OCI-LY1 (cell line): ENCODE results near the gene TLK2.

Experiments used
- CTCF ChIP-seq: fragments of 200-600 bp; sonication (generic), shearing (Covaris generic); IDR thresholded peaks from 2 replicates; pipeline ENCODE4 v1.5.1; 2017; ENCODE audit warnings: mild to moderate bottlenecking, antibody characterized with exemption, low read length, moderate library complexity, mixed read lengths
- EZH2 ChIP-seq: fragments of 200-600 bp; sonication (generic), shearing (Covaris generic); IDR thresholded peaks from 2 replicates; pipeline ENCODE4 v1.8.0; 2017; ENCODE audit warnings: borderline replicate concordance, mixed run types, mild to moderate bottlenecking, antibody characterized with exemption, low read length, moderate library complexity, mixed read lengths

DNA sequence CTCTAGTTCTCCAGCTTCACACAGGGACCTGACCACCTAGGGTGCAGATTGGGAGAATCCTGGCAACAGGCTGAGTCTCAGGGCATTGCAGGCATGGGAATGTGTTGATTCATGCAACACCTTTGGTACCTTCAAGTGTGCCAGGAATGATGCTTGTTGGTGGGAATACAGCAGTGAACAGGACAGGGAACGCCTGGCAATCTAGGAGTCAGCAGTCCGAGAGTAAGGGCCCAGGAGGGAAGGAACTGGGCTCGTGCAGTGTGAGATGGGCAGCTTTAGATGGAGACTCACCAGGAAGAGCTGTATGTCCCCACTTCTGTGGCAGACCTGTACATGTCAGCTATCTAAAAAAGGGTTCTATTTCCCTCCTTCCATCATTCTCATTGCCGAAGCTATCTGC lies 136.9 kb downstream of the TLK2 start:
- no peak for TF ChIP-seq EZH2
- no peak for TF ChIP-seq CTCF
